Endothelial cell of umbilical vein (primary cell): Measurements from ENCODE around the gene TFDP1. TPM values are rescaled to one million over a fixed set of nuclear protein-coding genes. Genes with fewer than 3 reads are reported as not detected.

Source experiments
- BruUV-seq: library from RNA; stranded (reverse); fragments of 400-500 nt; replicated peaks from 2 replicates; lab custom pipeline; 2021; lab: Mats Ljungman, UMichigan
- CTCF ChIA-PET: fragments of 300-600, 350-600 bp; sonication (Branson Sonifier 250); formaldehyde crosslinking; loops from one replicate; lab custom pipeline; 2021; ENCODE audit warnings: antibody characterized with exemption, inconsistent platforms; lab: Charles Lee
- POLR2A ChIA-PET: fragments of 300-600, 350-600 bp; sonication (Branson Sonifier 250); formaldehyde crosslinking; loops from one replicate; lab custom pipeline; 2021; ENCODE audit warnings: antibody characterized with exemption, inconsistent platforms; lab: Charles Lee
- DNase-seq: peaks from one replicate; pipeline ENCODE4 v3.0.0-alpha.2; 2011; ENCODE audit warnings: low read depth, low spot score
- FAIRE-seq: peaks from 2 replicates; lab custom pipeline; 2011; peaks lifted over from hg19 to GRCh38; lab: Jason Lieb, UNC
- H2AFZ ChIP-seq: 2 replicates; pipeline ENCODE4 v1.6.0; 2012; ENCODE audit warnings: low read depth, low read length, control low read depth, inconsistent platforms
- H3K27ac ChIP-seq: 2 replicates; pipeline ENCODE4 v1.5.1; 2011; ENCODE audit warnings: low read depth, mild to moderate bottlenecking, control low read depth, low read length, moderate library complexity; ENCODE audit not compliant: insufficient read depth
- H3K27me3 ChIP-seq, 2 experiments: 2 replicates each; pipeline versions ENCODE4 v1.6.0 to v1.6.1; 2011; ENCODE audit warnings: low read length in 2 of 2, mixed read lengths in 1 of 2; ENCODE audit not compliant: control insufficient read depth in 2 of 2, insufficient read depth in 2 of 2
- H3K36me3 ChIP-seq, 2 experiments: 2 replicates in 1 of 2; 3 replicates in 1 of 2; pipeline ENCODE4 v1.5.1; 2011; ENCODE audit warnings: low read length in 2 of 2, mild to moderate bottlenecking in 1 of 2, moderate library complexity in 1 of 2; ENCODE audit not compliant: control insufficient read depth in 2 of 2, insufficient read depth in 2 of 2; ENCODE audit errors: extremely low read depth in 1 of 2
- H3K4me1 ChIP-seq: 3 replicates; pipeline ENCODE4 v1.5.1; 2011; ENCODE audit warnings: mild to moderate bottlenecking, low read length; ENCODE audit not compliant: control insufficient read depth, insufficient read depth; ENCODE audit errors: extremely low read depth
- H3K4me2 ChIP-seq: 2 replicates; pipeline ENCODE4 v1.6.1; 2011; ENCODE audit warnings: low read length, control low read depth, mixed read lengths; ENCODE audit not compliant: insufficient read depth
- H3K4me3 ChIP-seq, 3 experiments: fragments of 200-600 bp in 1 of 3; sonication (generic), shearing (Covaris generic) in 1 of 3; replicated peaks in 1 of 3; 2 replicates each; pipeline ENCODE4 v1.5.1; 2011 to 2016; ENCODE audit warnings: control low read depth in 3 of 3, low read length in 3 of 3, mild to moderate bottlenecking in 2 of 3, inconsistent platforms in 1 of 3, low read depth in 1 of 3, moderate library complexity in 1 of 3; ENCODE audit not compliant: insufficient read depth in 1 of 3
- H3K79me2 ChIP-seq: 2 replicates; pipeline ENCODE4 v1.6.0; 2012; ENCODE audit warnings: low read length, inconsistent platforms; ENCODE audit not compliant: control insufficient read depth, insufficient read depth
- H3K9ac ChIP-seq: replicated peaks from 2 replicates; pipeline ENCODE3; 2011; ENCODE audit warnings: low read length, control low read depth; ENCODE audit not compliant: insufficient read depth; ENCODE audit errors: extremely low read depth
- H3K9me1 ChIP-seq: replicated peaks from 3 replicates; pipeline ENCODE4 v1.6.0; 2011; ENCODE audit warnings: mild to moderate bottlenecking, low read length; ENCODE audit not compliant: control insufficient read depth, insufficient read depth; ENCODE audit errors: extremely low read depth
- H3K9me3 ChIP-seq: replicated peaks from 2 replicates; pipeline ENCODE4 v1.5.1; 2012; ENCODE audit warnings: low read length, inconsistent platforms; ENCODE audit not compliant: control insufficient read depth, insufficient read depth
- H4K20me1 ChIP-seq: replicated peaks from 2 replicates; pipeline ENCODE3; 2011; ENCODE audit warnings: mild to moderate bottlenecking, low read length; ENCODE audit not compliant: control insufficient read depth, insufficient read depth; ENCODE audit errors: extremely low read depth
- EZH2 ChIP-seq: IDR thresholded peaks from 2 replicates; pipeline ENCODE4 v1.6.1; 2012; ENCODE audit warnings: borderline replicate concordance, low read depth, mild to moderate bottlenecking, moderate library complexity, low read length, inconsistent platforms; ENCODE audit not compliant: severe bottlenecking
- FOS ChIP-seq: IDR thresholded peaks from 2 replicates; pipeline ENCODE4 v1.6.1; 2011; ENCODE audit warnings: mild to moderate bottlenecking, low read length, moderate library complexity, borderline replicate concordance; ENCODE audit not compliant: insufficient read depth
- GATA2 ChIP-seq: IDR thresholded peaks from 2 replicates; pipeline ENCODE4 v1.7.0; 2011; ENCODE audit warnings: low read depth, mild to moderate bottlenecking, moderate library complexity, mixed read lengths, low read length; ENCODE audit not compliant: insufficient read length, insufficient read depth
- JUN ChIP-seq: IDR thresholded peaks from 2 replicates; pipeline ENCODE4 v1.6.1; 2011; ENCODE audit warnings: borderline replicate concordance, low read depth; ENCODE audit not compliant: insufficient read length, insufficient read depth
- MAX ChIP-seq: IDR thresholded peaks from 2 replicates; pipeline ENCODE4 v1.6.1; 2011; ENCODE audit not compliant: insufficient read depth, insufficient read length
- MYC ChIP-seq: IDR thresholded peaks from one replicate; pipeline ENCODE4 v1.6.1; 2011; ENCODE audit warnings: mild to moderate bottlenecking, low read depth, low read length
- POLR2A ChIP-seq: IDR thresholded peaks from 2 replicates; pipeline ENCODE4 v1.6.1; 2012; ENCODE audit warnings: low read depth, mild to moderate bottlenecking, control low read depth, low read length
- POLR2AphosphoS5 ChIP-seq: IDR thresholded peaks from 2 replicates; pipeline ENCODE4 v1.6.1; 2012; ENCODE audit warnings: low read depth, mild to moderate bottlenecking, control low read depth, low read length, moderate library complexity; ENCODE audit not compliant: insufficient read depth
- dilution Hi-C: fragments of 300-500 bp; cut with MboI; formaldehyde crosslinking; loops from one replicate; pipeline ENCODE4 v1.15.0; 2019; ENCODE audit warnings: low sequenced_read_pairs; ENCODE audit not compliant: extremely low pct_ligation_motif_present
- intact Hi-C: fragments of 100-400 bp; cut with micrococcal nuclease; formaldehyde crosslinking; loops from one replicate; pipeline ENCODE4 v1.10.0; 2022
- polyA plus RNA-seq, 4 experiments: library from polyadenylated mRNA; depleted of rRNA in 3 of 4; stranded (reverse) in 3 of 4; unstranded in 1 of 4; fragments of >200 nt; gene quantifications; 2 replicates each; pipeline versions ENCODE4 v1.2.1 to v1.2.3, GENCODE V29; 2011 to 2012; ENCODE audit warnings: missing spikeins in 1 of 4
- total RNA-seq: library from RNA; stranded (reverse); gene quantifications from 2 replicates; pipeline ENCODE4 v1.2.3, GENCODE V29; 2021
- TF ChIP-seq, protein P1 (sequence below), 2 donors: IDR thresholded peaks; 1 replicate in 1 of 2; 2 replicates in 1 of 2; pipeline ENCODE4 v1.5.1; 2011; ENCODE audit warnings: low read length in 2 of 2, mild to moderate bottlenecking in 2 of 2, moderate library complexity in 2 of 2, control low read depth in 1 of 2, inconsistent platforms in 1 of 2, low read depth in 1 of 2; ENCODE audit not compliant: insufficient read depth in 1 of 2; ENCODE audit errors: extremely low read depth in 1 of 2

The TFDP1 gene
- total and polyA plus RNA-seq, 2 donors (not counting 3 experiments of a cell fraction or from before 2014, with no cell fraction given): 64.3 to 137 TPM

- POLR2A ChIA-PET: no interaction called here
- Histone ChIP-seq H3K27ac (no peak overlapping the region), H3K9ac (no peak overlapping the region), H3K9me1 (no peaks in the 10 kb centered on the region), H2AFZ (no peak overlapping the region), H3K36me3 (peaks cover 2 to 26% of the 10 kb centered on the region in 2 experiments), H3K4me2 (no peak overlapping the region), H3K4me1 (no peaks in the 10 kb centered on the region), H3K9me3 (no peaks in the 10 kb centered on the region), H3K79me2 (peaks cover 27% of the 10 kb centered on the region), H4K20me1 (no peaks in the 10 kb centered on the region), H3K27me3 (no peaks in the 10 kb centered on the region), H3K4me3 (no peak overlapping the region)
- dilution Hi-C loops (no loop called here), intact Hi-C loops (no loop called here)
- TF ChIP-seq JUN: no peak
- BruUV-seq: no TSS peak
- no peak for FAIRE-seq
- CTCF ChIA-PET: no interaction called here
- DNase-seq: no peak
Observed at GRCh38 chr13:113539176-113539575, 45.4 kb upstream of the TFDP1 start.

- intact Hi-C loops: no loop called here
- DNase-seq (no peak), FAIRE-seq (no peak)
- H3K4me2 ChIP-seq: no peak overlapping the region
- no peaks in the 10 kb centered on the region for H3K27me3 ChIP-seq
- dilution Hi-C loops: no loop called here
- no peak overlapping the region for H3K4me3 ChIP-seq
- CTCF ChIA-PET: no interaction called here
- no peaks in the 10 kb centered on the region for H3K9me1 ChIP-seq
- POLR2A ChIA-PET: no interaction called here
- H4K20me1 ChIP-seq: no peaks in the 10 kb centered on the region
- no peak overlapping the region for H3K9ac ChIP-seq
- H2AFZ ChIP-seq: no peak overlapping the region
- BruUV-seq: no TSS peak
- peaks cover 33% of the 10 kb centered on the region for H3K79me2 ChIP-seq
- H3K27ac ChIP-seq: no peak overlapping the region
- TF ChIP-seq, protein P1, sequence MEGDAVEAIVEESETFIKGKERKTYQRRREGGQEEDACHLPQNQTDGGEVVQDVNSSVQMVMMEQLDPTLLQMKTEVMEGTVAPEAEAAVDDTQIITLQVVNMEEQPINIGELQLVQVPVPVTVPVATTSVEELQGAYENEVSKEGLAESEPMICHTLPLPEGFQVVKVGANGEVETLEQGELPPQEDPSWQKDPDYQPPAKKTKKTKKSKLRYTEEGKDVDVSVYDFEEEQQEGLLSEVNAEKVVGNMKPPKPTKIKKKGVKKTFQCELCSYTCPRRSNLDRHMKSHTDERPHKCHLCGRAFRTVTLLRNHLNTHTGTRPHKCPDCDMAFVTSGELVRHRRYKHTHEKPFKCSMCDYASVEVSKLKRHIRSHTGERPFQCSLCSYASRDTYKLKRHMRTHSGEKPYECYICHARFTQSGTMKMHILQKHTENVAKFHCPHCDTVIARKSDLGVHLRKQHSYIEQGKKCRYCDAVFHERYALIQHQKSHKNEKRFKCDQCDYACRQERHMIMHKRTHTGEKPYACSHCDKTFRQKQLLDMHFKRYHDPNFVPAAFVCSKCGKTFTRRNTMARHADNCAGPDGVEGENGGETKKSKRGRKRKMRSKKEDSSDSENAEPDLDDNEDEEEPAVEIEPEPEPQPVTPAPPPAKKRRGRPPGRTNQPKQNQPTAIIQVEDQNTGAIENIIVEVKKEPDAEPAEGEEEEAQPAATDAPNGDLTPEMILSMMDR (IDR thresholded peaks at IDR 0.05; ENCODE audit: extremely low read depth in 1 of 2, insufficient read depth in 1 of 2, low read depth in 1 of 2, low read length in 2 of 2): no peak
- TF ChIP-seq JUN: no peak
- TF ChIP-seq POLR2AphosphoS5: no peak
- TF ChIP-seq EZH2: no peak
- TF ChIP-seq FOS: no peak
- no peak for TF ChIP-seq POLR2A
- TF ChIP-seq MAX: no peak
- TF ChIP-seq GATA2: no peak
- no peak for TF ChIP-seq MYC
- no peaks in the 10 kb centered on the region for H3K9me3 ChIP-seq
- peaks cover 2 to 23% of the 10 kb centered on the region in 2 experiments for H3K36me3 ChIP-seq
- H3K4me1 ChIP-seq: peaks cover under 1% of the 10 kb centered on the region
Observed at GRCh38 chr13:113539822-113540221, 44.7 kb upstream of the TFDP1 start.
